A549 (cell line): ENCODE data around the gene DVL2.

Experiments
- PBX3 ChIP-seq: IDR thresholded peaks from 2 replicates; pipeline ENCODE4 v1.6.1; 2012
- TF ChIP-seq, protein P1 (sequence below): fragments of >200 bp; sonication (Bioruptor Twin); formaldehyde crosslinking; IDR thresholded peaks from 3 replicates; pipeline ENCODE4 v1.5.1; 2016

GRCh38 chr17:7203391-7203790 is 30.9 kb downstream of the DVL2 start:
- no peak for TF ChIP-seq PBX3
- TF ChIP-seq, protein P1, sequence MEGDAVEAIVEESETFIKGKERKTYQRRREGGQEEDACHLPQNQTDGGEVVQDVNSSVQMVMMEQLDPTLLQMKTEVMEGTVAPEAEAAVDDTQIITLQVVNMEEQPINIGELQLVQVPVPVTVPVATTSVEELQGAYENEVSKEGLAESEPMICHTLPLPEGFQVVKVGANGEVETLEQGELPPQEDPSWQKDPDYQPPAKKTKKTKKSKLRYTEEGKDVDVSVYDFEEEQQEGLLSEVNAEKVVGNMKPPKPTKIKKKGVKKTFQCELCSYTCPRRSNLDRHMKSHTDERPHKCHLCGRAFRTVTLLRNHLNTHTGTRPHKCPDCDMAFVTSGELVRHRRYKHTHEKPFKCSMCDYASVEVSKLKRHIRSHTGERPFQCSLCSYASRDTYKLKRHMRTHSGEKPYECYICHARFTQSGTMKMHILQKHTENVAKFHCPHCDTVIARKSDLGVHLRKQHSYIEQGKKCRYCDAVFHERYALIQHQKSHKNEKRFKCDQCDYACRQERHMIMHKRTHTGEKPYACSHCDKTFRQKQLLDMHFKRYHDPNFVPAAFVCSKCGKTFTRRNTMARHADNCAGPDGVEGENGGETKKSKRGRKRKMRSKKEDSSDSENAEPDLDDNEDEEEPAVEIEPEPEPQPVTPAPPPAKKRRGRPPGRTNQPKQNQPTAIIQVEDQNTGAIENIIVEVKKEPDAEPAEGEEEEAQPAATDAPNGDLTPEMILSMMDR: no peak
